MM.1S (cell line): ENCODE measurements around the gene RND3.

Experiments
- DNase-seq: peaks from one replicate; pipeline ENCODE4 v3.0.0-alpha.2; 2015
- H2AFZ ChIP-seq: fragments of 300-600 bp; sonication (generic); 2 replicates; pipeline ENCODE4 v1.6.0; 2016; ENCODE audit warnings: antibody characterized with exemption, low read length
- H3F3A ChIP-seq: fragments of 300-600 bp; sonication (generic); 2 replicates; pipeline ENCODE4 v1.6.1; 2016; ENCODE audit warnings: mild to moderate bottlenecking, antibody characterized with exemption, low read length, moderate library complexity, mixed read lengths; ENCODE audit not compliant: insufficient read depth
- H3K27ac ChIP-seq: fragments of 300-600 bp; sonication (generic); 2 replicates; pipeline ENCODE4 v1.5.1; 2016; ENCODE audit warnings: mild to moderate bottlenecking, low read length
- H3K27me3 ChIP-seq: fragments of 300-600 bp; sonication (generic); replicated peaks from 2 replicates; pipeline ENCODE4 v1.6.0; 2016; ENCODE audit warnings: low read length; ENCODE audit not compliant: insufficient read depth
- H3K36me3 ChIP-seq: fragments of 300-600 bp; sonication (generic); replicated peaks from 2 replicates; pipeline ENCODE4 v1.6.1; 2016; ENCODE audit warnings: mild to moderate bottlenecking, low read length, mixed read lengths; ENCODE audit not compliant: insufficient read depth
- H3K4me1 ChIP-seq: fragments of 300-600 bp; sonication (generic); 2 replicates; pipeline ENCODE4 v1.6.1; 2016; ENCODE audit warnings: low read length, mixed read lengths
- H3K4me2 ChIP-seq: fragments of 300-600 bp; sonication (generic); 2 replicates; pipeline ENCODE4 v1.6.0; 2016; ENCODE audit warnings: low read depth, low read length
- H3K4me3 ChIP-seq: fragments of 300-600 bp; sonication (generic); 2 replicates; pipeline ENCODE4 v1.5.1; 2016; ENCODE audit warnings: low read length, mixed read lengths
- H3K79me2 ChIP-seq: fragments of 300-600 bp; sonication (generic); 2 replicates; pipeline ENCODE4 v1.6.1; 2016; ENCODE audit warnings: mixed run types, low read length, mixed read lengths
- H3K9ac ChIP-seq: fragments of 300-600 bp; sonication (generic); 2 replicates; pipeline ENCODE4 v1.6.1; 2016; ENCODE audit warnings: low read length, mixed read lengths
- H3K9me2 ChIP-seq: fragments of 300-600 bp; sonication (generic); replicated peaks from 2 replicates; pipeline ENCODE4 v1.6.1; 2016; ENCODE audit warnings: mild to moderate bottlenecking, low read length, mixed read lengths; ENCODE audit not compliant: insufficient read depth
- H3K9me3 ChIP-seq: fragments of 300-600 bp; sonication (generic); replicated peaks from 2 replicates; pipeline ENCODE4 v1.6.1; 2016; ENCODE audit warnings: mild to moderate bottlenecking, low read length, mixed read lengths; ENCODE audit not compliant: insufficient read depth
- H4K20me1 ChIP-seq: fragments of 300-600 bp; sonication (generic); 2 replicates; pipeline ENCODE4 v1.6.1; 2016; ENCODE audit warnings: mild to moderate bottlenecking, low read length, moderate library complexity, mixed read lengths; ENCODE audit not compliant: insufficient read depth
- CTCF ChIP-seq: fragments of 300-600 bp; sonication (generic); IDR thresholded peaks from 2 replicates; pipeline ENCODE4 v1.5.1; 2016; ENCODE audit warnings: antibody characterized with exemption, low read length, mixed read lengths
- EZH2 ChIP-seq: fragments of 300-600 bp; sonication (generic); optimal IDR thresholded peaks from 2 replicates; pipeline ENCODE3; 2017; ENCODE audit warnings: low read depth, mild to moderate bottlenecking, antibody characterized with exemption, low read length, mixed read lengths
- EZH2phosphoT487 ChIP-seq: fragments of 300-600 bp; sonication (generic); IDR thresholded peaks from 2 replicates; pipeline ENCODE4 v1.6.1; 2018; ENCODE audit warnings: antibody characterized with exemption, low read length

The RND3 gene

GRCh38 chr2:150517951-150518680, 30.6 kb upstream of the RND3 start:
- TF ChIP-seq EZH2phosphoT487 (no peak), EZH2 (no peak), CTCF (no peak)
- Histone ChIP-seq H3K9me2 (no peaks in the 10 kb centered on the region), H3K27ac (no peak overlapping the region), H4K20me1 (no peaks in the 10 kb centered on the region), H3K4me3 (no peak overlapping the region), H3K9ac (no peak overlapping the region), H3K9me3 (no peaks in the 10 kb centered on the region), H3K36me3 (no peaks in the 10 kb centered on the region), H3K27me3 (no peaks in the 10 kb centered on the region), H3K4me1 (no peaks in the 10 kb centered on the region), H3K79me2 (no peaks in the 10 kb centered on the region), H2AFZ (no peak overlapping the region), H3K4me2 (no peak overlapping the region), H3F3A (no peaks in the 10 kb centered on the region)
- no peak for DNase-seq

GRCh38 chr2:150513647-150514046, 26.2 kb upstream of the RND3 start:
- Histone ChIP-seq H3F3A (no peaks in the 10 kb centered on the region), H3K36me3 (no peaks in the 10 kb centered on the region), H3K9me3 (no peaks in the 10 kb centered on the region), H3K4me2 (no peak overlapping the region), H2AFZ (no peak overlapping the region), H3K9ac (no peak overlapping the region), H3K27me3 (no peaks in the 10 kb centered on the region), H4K20me1 (no peaks in the 10 kb centered on the region), H3K4me3 (no peak overlapping the region), H3K4me1 (no peaks in the 10 kb centered on the region), H3K79me2 (no peaks in the 10 kb centered on the region), H3K9me2 (no peaks in the 10 kb centered on the region), H3K27ac (no peak overlapping the region)
- no peak for DNase-seq
- TF ChIP-seq CTCF (no peak), EZH2 (no peak), EZH2phosphoT487 (no peak)

GRCh38 chr2:150508497-150509137, 21.1 kb upstream of the RND3 start:
- Histone ChIP-seq H3K27me3 (no peaks in the 10 kb centered on the region), H2AFZ (no peak overlapping the region), H3K79me2 (no peaks in the 10 kb centered on the region), H3K9me3 (no peaks in the 10 kb centered on the region), H3F3A (no peaks in the 10 kb centered on the region), H3K4me3 (no peak overlapping the region), H3K4me2 (no peak overlapping the region), H3K9ac (no peak overlapping the region), H3K4me1 (no peaks in the 10 kb centered on the region), H3K9me2 (no peaks in the 10 kb centered on the region), H3K27ac (no peak overlapping the region), H3K36me3 (no peaks in the 10 kb centered on the region), H4K20me1 (no peaks in the 10 kb centered on the region)
- no peak for DNase-seq
- TF ChIP-seq CTCF, result no peak
- TF ChIP-seq EZH2, result no peak
- no peak for TF ChIP-seq EZH2phosphoT487
